ENCODE measurements around the gene PDLIM7. TPM values are rescaled to one million over a fixed set of nuclear protein-coding genes. Genes with fewer than 3 reads are reported as not detected.

The PDLIM7 gene
- total RNA-seq, 4 donors from 2014 or later, result 23.2 to 52.4 (median 34.8) TPM

- Histone ChIP-seq H3K4me3 (replicated peaks in 1 of 3) (peak within 1 kb of the TSS in 2 of 3 donors; percentile 21 to 51), H3K27ac (no peak within 1 kb of the TSS), H3K27me3 (no peaks in the 10 kb centered on the region), H3K4me1 (peaks cover 16 to 24% of the 10 kb centered on the region in 2 donors), H3K36me3 (peaks cover 0 to 2% of the 10 kb centered on the region in 2 donors), H3K9me3 (no peaks in the 10 kb centered on the region)
- DNase-seq, result peak; percentile 56
- intact Hi-C loops (cut with DNase I), result no loop called here
- TF ChIP-seq CTCF (IDR thresholded peaks at IDR 0.05) (no peak), POLR2A (IDR thresholded peaks at IDR 0.05) (no peak)
- 2 to 6% methylated on average over 9 to 22 of the region's 89 CpGs for WGBS, 2 donors
These were observed 51.0 kb downstream of the PDLIM7 start, which contains the start of gene PRR7 for GRCh38 chr5:177446200-177447065. Gene PRR7, plus strand, starts transcription at chr5:177446814. Its CDS starts 8,254 bp downstream, at chr5:177455068.

- 4 to 6% methylated on average over 8 of the region's 8 CpGs for WGBS, 2 donors
- intact Hi-C loops (cut with DNase I), result no loop called here
- DNase-seq, result no peak
- peaks cover 16 to 24% of the 10 kb centered on the region in 2 donors for H3K4me1 ChIP-seq
- H3K36me3 ChIP-seq, result peaks cover 0 to 2% of the 10 kb centered on the region in 2 donors
- H3K27ac ChIP-seq, result no peak overlapping the region
- H3K27me3 ChIP-seq, result no peaks in the 10 kb centered on the region
- H3K4me3 ChIP-seq (replicated peaks in 1 of 3), result peak overlapping the region in 1 of 3 donors; percentile 51
- no peaks in the 10 kb centered on the region for H3K9me3 ChIP-seq
- no peak for TF ChIP-seq CTCF (IDR thresholded peaks at IDR 0.05)
- TF ChIP-seq POLR2A (IDR thresholded peaks at IDR 0.05), result no peak
These were observed 51.5 kb downstream of the PDLIM7 start for GRCh38 chr5:177445917-177446199.

- Histone ChIP-seq H3K36me3 (peaks cover 0 to 2% of the 10 kb centered on the region in 2 donors), H3K27ac (no peak overlapping the region), H3K9me3 (no peaks in the 10 kb centered on the region), H3K27me3 (no peaks in the 10 kb centered on the region), H3K4me3 (replicated peaks in 1 of 3) (no peak overlapping the region), H3K4me1 (peaks cover 16 to 24% of the 10 kb centered on the region in 2 donors)
- no peak for DNase-seq
- 48 to 54% methylated on average over 8 to 10 of the region's 10 CpGs for WGBS, 2 donors
- TF ChIP-seq CTCF (IDR thresholded peaks at IDR 0.05), result no peak
- TF ChIP-seq POLR2A (IDR thresholded peaks at IDR 0.05), result no peak
- intact Hi-C loops (cut with DNase I), result no loop called here
These were observed 52.1 kb downstream of the PDLIM7 start for GRCh38 chr5:177445052-177445916.

- Histone ChIP-seq H3K9me3 (no peaks in the 10 kb centered on the region), H3K4me3 (replicated peaks in 1 of 3) (no peak overlapping the region), H3K27ac (no peak overlapping the region), H3K36me3 (peaks cover 0 to 2% of the 10 kb centered on the region in 2 donors), H3K27me3 (no peaks in the 10 kb centered on the region), H3K4me1 (peaks cover 16 to 24% of the 10 kb centered on the region in 2 donors)
- WGBS, 2 donors, result 55 to 71% methylated on average over 7 of the region's 7 CpGs
- DNase-seq, result no peak
- intact Hi-C loops (cut with DNase I), result no loop called here
- TF ChIP-seq POLR2A (IDR thresholded peaks at IDR 0.05) (no peak), CTCF (IDR thresholded peaks at IDR 0.05) (no peak)
These were observed 53.0 kb downstream of the PDLIM7 start for GRCh38 chr5:177444106-177445051.
